ENCODE results near the gene CD74.

GRCh38 chr5:150422075-150422474 is 9.4 kb upstream of the CD74 start:
- TF ChIP-seq CTCF (conservative IDR thresholded peaks at IDR 0.05 in 1 of 2, IDR thresholded peaks at IDR 0.05 in 1 of 2; ENCODE audit: low read depth in 1 of 2, low read length in 2 of 2) (no peak), EZH2 (IDR thresholded peaks at IDR 0.05; ENCODE audit: low read length, missing control alignments) (no peak)

Measured in fibroblast of lung (primary cell).